ENCODE data around the gene GPR3.
"Not testable (repeated sequence)": the region's sequence is repeated elsewhere in the genome, so short reads cannot be mapped to it uniquely, and the experiment has no call there.

Gene GPR3

GRCh38 chr1:27380766-27381733 is 11.4 kb upstream of the GPR3 start:
- DNase-seq = no peak

- no peak for DNase-seq
These were observed 10.3 kb upstream of the GPR3 start for GRCh38 chr1:27381969-27382762.

- peak; percentile 44 for DNase-seq
These were observed 9.3 kb upstream of the GPR3 start, which contains the start of gene CD164L2 for GRCh38 chr1:27383039-27383605. TSS of gene CD164L2 (minus strand) at chr1:27383333. CDS start at chr1:27383239, 94 bp downstream.

GRCh38 chr1:27383661-27384060 is 8.8 kb upstream of the GPR3 start:
- no peak for DNase-seq

- not testable (repeated sequence) for DNase-seq
These were observed 7.6 kb upstream of the GPR3 start for GRCh38 chr1:27384797-27385196.

GRCh38 chr1:27388337-27389005 is 4.0 kb upstream of the GPR3 start:
- DNase-seq = peak; percentile 80

GRCh38 chr1:27391511-27392095 is 819 bp upstream of the GPR3 start:
- peak; percentile 38 for DNase-seq

GRCh38 chr1:27392778-27393635 is 585 bp downstream of the GPR3 start:
- DNase-seq = peak; percentile 24

GRCh38 chr1:27393641-27394281 is 1.3 kb downstream of the GPR3 start:
- DNase-seq = no peak

GRCh38 chr1:27394282-27394658 is 1.8 kb downstream of the GPR3 start:
- no peak for DNase-seq

GRCh38 chr1:27394925-27395324 is 2.5 kb downstream of the GPR3 start:
- DNase-seq = no peak

GRCh38 chr1:27395441-27396195 is 3.2 kb downstream of the GPR3 start:
- DNase-seq = peak; percentile 80

- DNase-seq = no peak
These were observed 4.7 kb downstream of the GPR3 start for GRCh38 chr1:27397110-27397509.

GRCh38 chr1:27397749-27398148 is 5.3 kb downstream of the GPR3 start:
- DNase-seq = no peak

- DNase-seq = no peak
These were observed 6.2 kb downstream of the GPR3 start for GRCh38 chr1:27398405-27399149.

GRCh38 chr1:27399251-27400025 is 7.0 kb downstream of the GPR3 start:
- no peak for DNase-seq

GRCh38 chr1:27400082-27400962 is 7.9 kb downstream of the GPR3 start:
- no peak for DNase-seq
